Stimulated activated CD4-positive, alpha-beta T cell treated with anti-CD3 and anti-CD28 coated beads, Interleukin-4, amount 100 ng/mL, for 48 hours (primary cell): ENCODE results near the gene GNAZ.

Experiments used
- DNase-seq, 2 donors: peaks; one replicate each; pipeline ENCODE4 v3.0.0-alpha.2; 2020; ENCODE audit warnings: low read depth in 2 of 2

Gene GNAZ

DNA sequence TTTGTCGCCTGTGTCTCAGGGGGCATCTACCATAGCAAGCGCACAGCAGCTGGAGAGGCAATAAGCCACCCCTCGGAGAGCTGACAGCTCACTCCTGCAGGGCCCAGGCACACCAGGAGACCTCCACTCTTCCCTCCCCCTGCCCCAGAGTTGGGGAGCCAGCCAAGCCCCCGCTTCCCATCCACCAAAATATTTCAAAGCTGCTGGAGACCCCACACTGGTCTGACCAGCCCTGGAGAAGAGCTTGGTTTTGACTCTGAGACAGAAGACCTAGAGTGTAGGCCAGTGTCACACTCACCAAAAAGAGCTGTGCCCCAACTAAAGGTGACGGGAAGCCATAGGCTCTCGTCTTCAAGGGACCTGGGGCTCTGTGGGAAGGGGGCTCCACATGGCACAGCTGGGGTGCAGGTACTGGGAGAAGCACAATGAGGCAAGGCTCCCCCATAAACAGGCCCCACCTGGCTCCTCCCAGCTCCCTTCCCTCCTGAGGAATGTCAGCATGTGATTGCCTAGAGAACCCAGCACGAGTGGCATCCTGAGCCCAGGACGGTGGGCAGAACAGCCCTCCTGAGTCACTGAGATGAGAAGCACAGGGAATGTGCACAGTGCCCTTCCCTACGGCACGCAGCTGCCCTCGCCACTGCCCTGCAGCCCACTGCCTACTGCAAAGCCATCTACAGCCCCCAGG is 5.8 kb upstream of the GNAZ start:
- no peak for DNase-seq

DNA sequence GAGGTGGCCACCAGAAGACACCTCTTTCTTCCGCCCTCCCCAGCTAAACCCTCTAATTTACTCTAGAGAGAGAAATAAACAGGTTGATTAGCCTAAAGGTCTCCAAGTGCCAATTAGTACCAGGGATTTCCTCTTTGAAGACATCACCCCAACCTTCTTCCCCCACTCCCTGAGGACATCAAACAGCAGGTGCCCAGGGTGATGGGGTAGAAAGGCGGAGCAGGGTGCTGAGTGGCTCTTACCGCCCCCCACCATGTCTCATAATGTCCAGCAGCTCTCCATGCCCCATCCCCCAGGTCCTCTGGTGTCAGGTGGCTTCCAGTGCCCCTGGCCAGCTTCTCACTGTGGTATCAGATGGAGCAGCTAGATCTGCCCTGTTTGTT is 5.3 kb upstream of the GNAZ start:
- no peak for DNase-seq

DNA sequence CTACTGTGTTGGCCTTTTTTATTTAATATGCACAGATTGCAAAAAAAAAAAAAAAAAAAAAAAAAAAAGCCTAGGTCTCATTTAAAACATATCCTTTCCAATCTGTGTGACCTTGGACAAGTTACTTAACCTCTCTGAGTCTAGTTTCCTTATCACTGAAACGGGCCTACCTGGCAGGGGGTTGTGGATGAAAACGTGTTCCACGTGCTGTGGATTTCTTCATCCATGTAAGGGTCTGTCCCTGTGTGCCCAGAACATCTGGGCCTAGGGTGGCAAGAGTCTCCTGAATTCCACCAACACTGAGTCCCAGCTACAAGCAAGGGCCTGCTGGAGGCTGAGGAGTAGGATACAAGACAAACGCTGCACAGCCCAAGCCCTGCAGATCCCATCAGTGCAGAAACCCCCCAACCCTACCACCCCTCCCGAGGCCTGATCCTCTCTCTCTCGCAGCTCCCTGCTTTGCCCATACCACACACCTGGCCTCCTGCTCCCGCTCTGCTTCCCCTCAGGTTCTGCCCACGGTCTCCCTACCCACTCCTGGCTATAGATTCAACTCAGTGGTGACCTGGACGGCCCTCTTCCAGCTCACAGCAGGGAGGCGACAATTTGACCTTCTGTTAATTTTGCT is 4.7 kb upstream of the GNAZ start:
- DNase-seq = no peak

DNA sequence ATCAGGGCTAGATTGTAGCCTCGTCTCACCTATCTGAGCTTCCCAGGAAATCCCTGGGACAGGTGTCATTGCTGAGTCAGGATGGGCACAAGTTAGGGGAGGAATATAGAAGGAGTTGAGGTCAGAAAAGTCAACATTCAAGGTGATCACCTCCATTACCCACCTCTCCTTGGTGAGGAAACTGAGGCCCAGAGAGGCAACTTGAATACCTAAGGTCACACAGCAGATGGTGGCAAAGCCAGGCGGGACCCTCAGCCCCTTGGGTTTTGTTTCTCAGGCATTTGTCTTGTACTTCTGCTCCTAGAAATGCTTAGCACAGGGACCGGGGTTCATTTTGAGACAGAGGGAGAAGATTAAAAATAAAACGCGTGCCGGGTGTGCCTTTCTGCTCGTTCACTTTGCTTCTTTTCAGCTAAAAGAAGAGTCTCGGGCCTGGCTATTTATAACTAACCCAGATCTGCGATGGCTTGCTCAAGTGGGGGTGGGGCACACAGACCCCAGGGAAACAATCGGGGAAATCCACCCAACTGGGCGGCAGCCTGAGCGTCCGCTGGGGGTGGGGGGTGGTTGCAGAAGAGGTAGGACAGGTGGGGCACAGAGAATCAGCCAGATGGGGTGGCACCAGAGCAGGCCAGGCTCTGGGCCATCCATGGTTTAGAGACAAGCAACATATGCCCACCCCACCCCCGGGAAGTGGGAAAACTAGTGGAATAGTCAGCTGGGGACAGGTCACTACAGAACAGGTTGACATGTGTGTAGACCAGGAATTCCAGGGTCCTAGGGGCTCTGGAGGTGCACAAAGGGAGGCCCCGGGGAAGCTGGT is 3.9 kb upstream of the GNAZ start:
- DNase-seq = no peak

DNA sequence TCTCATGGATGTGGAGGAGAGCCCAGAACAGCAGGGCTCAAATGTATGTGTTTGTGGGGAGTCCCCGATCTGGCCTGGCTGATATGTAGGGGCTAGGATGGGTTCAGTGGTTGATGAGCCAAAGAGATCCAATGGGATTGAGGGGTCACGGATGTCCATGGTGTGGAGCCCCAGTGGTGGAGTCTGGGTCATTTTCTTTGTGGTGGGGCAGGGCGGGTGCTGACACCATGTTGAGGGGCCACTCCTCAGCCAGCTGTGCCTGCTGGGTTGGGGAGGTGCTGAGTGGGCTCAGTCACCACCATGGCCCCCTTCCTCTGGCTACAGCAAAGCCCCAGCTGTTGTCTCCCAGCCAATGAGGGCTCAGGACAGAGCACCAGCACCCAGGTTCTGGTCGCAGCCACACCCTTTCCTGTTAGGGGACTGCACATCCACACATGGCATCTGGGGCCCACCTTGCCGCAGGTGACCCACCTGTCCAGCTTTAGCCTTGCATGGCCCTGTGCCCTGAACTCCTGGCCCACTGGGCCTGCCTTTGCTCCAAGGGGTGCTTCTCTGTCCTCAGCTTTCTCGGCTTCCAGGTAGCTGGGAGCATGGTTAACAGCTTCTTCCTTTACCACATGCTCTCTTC is 3.2 kb upstream of the GNAZ start:
- no peak for DNase-seq

DNA sequence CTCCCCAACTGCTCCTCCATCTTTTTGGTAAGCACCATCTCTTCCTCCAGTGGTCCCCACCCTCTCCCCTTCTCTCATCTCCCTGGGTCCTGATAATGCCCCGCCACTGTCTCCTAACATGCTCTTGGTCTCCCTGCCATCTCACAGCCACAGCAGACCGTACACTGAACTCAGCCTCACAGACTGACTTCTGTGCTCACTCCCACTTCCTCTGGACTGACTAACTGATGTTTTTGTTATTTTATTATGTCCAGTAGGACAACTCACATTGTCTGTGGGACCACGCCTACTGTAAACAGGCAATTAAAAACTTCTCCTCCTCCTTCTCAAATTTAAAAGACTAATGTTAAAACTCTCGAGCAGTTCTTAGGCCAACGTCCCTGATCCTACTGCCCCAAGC is 2.6 kb upstream of the GNAZ start:
- DNase-seq = no peak

DNA sequence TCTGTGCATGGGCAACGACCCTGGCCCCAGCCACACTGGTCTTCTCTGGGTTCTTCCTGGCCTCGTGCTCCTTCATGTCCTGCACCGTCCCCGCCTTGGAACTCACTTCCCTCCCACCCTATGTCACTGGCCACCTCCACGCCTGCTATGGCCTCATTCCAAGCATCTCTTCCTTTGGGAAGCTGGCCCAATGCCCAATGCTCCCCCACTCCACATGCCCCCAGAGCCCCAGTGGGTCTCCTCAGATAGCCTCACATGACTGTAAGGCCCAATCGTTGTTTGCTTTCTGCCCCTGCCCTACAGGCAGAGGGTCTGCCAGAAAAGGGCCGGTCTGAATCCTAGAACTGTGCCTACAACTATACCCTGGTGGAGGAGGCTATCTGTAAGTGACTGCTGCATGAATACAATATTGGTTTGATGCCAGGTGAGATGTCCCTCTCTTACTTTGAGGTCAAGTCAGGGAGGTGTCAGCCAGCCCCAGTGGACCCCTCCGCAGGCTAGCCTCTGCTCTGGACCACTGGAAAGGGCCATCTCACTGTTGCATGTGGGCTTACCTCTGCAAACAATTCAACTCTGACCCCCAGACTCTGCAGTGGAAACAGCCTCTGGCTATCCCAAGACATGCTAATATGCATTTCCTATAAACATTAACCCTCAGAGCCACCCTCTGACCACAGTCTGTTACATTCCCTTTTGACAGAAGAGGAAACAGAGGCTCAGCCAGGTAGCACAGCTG is 2.1 kb upstream of the GNAZ start:
- DNase-seq = no peak

DNA sequence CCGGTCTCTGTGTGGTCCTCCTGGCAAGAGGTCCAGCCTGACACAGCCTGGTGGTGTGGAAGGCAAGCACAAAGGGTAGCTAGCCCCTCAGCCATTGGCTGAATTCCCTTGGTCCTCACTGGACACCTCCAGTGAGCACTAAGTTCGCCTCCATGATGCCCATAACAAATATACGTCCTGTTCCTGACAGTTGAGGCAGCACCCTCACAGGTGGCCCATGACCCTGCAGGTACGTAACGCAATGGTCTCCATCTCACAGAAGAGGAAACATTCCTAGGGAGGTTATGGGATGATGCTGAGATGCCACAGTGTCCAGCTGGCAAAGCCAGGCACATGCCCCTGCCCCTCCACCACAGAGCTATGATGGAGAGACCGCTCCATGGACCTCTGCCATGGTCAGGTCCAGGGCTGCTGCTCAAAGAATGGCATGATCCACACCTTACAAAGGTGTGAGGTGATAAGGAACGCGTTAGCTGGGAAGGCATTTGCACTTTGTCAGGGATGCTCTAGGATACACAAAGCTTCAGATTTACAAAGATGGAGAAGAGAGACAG is 1.4 kb upstream of the GNAZ start:
- DNase-seq = no peak

DNA sequence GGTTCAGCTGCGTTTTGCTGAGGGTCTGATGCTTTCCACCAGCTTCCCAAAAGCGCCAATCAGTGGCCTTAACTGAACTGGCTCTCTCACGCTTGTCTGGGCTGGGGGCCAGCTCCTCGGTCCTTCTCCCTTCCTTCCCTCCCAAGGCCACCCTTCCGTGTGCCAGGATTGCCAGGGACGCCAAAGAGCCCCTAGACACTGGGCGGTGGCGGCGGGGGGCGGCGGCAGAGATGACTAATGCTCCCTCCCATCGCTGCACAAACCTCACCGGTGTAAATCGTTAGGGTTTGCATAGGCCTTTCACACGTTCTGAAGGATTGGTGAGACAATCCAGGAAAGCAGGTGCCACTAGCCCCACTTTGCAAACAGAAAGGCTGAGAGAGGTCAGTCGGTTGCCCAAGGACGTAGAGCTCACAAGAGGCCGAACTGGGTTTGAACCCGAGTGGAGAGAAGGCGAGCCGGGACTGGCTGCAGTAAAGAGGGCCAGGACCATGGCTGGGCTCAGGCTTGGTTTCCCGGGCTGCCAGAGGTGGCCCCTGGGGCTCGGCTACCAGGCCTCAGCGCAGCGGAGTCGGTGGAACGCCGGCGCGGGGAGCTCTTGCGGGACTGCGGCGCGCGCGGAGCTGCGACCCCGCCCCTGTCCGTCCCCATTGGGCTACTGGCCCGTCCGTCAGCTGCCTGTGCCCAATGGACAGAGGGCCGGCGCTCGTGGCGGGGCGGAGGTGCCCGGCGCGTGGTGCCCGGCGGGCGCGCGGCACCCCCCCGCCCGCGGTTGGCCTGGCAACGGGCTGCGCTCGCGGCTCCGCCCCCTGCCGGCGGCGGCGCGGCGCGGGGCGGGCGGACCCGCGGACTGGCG is 589 bp upstream of the GNAZ start:
- peak; percentile 81 to 85 for DNase-seq

DNA sequence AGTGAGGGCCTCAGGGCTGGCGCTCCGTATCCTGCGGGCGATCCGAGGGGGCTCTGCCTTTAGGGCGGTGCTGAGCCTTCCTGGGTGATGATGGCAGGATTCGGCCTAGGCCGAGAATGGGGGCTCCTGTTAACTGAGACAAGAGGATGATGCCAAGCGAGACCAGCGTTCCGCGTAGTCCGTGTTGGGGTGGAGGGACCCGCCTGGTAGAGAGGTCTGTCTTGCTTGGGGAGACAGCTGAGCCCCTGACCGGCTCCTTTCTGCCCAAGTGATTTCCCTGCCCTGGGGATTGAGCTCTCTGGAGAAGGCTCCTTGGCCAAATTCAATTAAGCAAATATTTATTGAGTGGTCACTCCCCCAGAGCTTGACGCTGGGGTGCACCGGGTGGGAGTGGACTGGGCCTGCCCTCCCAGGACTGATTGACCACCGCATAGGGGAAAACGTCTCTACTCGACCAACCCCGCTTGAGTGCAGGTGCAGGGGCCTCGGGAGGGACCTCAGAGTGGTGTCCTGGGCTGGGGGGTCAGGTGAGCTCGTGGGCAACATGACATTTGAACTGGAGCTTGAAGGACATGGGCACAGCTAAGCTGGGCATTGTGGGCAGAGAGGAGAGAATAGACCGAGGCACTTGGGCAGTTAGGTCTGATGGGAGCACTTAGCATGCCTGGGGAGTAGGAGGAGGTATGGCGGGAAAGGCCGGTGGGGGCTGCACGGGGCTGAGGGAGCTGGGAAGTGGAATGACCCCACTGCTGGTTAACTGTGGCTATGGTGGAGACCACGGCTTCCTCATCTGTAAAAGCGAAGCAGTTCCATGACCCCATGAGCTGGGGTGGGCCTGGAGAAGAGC is 1.1 kb downstream of the GNAZ start:
- DNase-seq = no peak

DNA sequence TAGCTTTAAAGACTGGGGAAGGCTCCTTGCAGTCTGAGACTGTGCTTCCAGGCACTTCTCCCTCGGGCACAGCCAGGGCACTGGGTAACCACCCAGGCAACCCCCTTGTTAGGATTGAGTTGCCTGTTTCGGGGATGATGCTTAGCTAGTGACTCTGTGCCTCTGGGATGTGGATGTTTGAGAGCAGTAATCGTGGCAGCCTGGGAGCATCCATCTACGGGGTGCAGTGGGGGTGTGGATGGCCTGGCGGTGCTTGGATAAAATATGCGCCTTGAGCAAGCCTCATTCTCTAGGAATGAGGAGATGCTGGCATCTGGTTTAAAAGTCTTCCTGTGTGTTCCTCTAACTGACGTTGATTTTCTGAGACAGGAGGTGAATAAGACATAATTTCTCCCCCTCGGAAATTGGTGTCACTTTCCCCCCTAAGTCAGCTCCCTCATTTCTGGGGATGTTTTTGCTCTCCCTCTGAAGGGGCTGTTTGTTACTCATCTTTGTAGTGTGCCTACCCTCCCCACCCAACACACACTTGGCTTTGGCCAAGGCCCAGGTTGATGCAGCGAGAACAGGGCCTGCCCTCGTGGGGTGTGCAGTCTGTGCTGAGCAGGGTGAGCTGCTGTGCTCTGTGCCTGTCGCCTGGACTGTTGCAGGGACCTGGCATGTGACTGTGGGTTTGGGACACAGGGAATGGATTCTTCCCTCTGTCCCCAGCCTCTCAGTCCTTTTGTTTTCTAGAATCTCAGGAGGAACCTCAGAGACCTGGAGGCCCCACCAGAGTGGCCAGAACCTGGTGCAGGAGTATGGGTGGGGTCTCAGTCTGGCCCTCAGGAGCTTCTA is 2.0 kb downstream of the GNAZ start:
- no peak for DNase-seq

DNA sequence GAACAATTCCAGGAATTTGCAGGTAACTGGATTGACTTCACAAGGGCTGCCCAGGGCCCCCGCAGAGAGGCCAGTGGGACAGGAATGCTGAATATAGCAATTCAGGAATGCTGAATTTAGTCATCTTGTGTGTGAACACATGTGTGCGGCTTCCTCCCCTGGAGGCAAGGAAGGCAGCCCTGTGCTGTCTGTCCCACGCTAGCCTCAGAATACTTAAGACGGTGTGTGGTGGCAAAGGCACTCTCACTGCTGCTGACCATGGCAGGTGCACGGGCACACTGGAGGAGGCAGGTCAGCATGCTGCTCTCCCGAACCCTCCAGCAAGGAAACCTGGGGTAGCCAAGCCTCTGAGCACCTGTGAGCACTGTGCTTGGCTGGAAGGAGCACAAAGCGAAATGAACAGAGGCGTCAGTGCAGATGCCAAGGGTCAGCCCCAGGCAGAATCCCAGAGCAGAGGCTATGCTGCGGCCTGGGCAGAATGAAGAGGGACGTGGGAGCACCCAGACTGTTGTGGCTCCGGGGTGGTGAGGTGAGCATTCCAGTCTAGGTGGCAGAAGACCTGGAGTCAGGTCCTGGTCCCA is 2.7 kb downstream of the GNAZ start:
- DNase-seq = no peak

DNA sequence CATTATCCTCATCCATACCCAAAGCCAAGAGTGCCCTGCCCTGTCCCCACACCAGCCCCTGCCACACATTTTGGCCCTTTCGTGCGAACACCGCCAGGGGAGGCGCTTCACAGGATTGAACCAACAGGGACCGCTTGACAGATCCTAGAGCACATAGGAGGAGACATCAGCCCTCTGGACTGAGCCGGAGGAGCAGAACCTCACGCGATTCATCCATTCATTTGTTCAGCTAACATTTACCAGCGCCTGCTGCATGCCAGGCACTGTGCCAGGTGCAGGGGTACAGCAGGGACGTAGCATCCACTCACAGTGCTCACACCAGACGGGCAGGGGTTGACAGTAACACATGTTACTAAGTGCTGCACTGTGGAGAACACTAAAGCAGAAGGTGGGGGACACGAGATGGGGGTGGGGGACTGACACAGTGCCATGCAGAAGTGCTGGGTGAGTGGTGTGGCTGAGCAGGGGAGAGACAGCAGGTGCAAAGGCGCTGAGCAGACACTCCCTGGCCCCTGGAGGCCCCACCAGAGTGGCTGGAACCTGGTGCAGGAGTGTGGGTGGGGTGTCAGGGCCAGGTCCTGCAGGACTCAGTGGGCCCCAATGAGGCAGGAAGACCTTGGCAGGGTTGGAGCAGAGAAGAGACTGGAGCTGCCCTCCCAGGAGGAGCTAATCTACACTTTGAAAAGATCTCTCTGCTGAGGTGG is 3.4 kb downstream of the GNAZ start:
- DNase-seq = no peak

DNA sequence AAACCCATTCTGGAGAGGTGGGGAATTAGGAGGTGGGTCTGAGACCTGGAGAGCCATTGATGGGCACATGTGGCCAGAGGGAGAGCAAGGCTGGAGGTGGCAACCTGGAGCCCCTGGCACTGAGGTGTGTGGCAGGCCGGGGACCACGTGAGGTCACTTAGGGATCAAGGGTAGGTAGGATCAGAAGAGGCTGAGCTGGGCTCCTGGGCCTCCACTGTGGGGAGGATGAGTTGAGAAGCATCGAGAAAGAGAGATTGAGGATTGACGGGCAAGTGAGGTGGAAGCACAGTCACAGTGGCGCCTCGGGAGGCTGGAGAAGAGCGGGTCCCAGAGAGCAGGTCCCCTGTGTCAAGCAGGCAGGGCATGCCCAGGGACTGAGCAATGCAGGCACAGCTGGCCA is 4.1 kb downstream of the GNAZ start:
- no peak for DNase-seq

DNA sequence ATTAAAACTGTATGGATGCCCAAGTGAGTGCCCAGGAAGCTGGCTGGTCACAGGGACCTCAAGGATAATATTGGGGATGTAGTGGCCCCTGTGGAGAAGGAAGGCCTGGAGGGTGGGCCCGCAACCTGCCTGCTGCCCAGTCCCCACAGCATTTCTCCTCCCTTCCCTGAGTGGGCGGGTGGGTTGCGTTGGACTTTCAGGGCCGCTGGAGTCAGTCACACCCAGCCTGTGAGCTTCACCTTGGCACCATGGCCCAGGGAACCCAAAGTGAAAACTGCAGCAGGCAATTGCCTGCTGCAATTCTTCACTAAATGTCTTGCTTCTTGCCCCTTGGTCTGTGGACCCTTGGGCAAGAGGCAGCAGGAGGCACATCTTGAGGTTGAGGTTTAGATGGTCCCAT is 4.7 kb downstream of the GNAZ start:
- DNase-seq = no peak

DNA sequence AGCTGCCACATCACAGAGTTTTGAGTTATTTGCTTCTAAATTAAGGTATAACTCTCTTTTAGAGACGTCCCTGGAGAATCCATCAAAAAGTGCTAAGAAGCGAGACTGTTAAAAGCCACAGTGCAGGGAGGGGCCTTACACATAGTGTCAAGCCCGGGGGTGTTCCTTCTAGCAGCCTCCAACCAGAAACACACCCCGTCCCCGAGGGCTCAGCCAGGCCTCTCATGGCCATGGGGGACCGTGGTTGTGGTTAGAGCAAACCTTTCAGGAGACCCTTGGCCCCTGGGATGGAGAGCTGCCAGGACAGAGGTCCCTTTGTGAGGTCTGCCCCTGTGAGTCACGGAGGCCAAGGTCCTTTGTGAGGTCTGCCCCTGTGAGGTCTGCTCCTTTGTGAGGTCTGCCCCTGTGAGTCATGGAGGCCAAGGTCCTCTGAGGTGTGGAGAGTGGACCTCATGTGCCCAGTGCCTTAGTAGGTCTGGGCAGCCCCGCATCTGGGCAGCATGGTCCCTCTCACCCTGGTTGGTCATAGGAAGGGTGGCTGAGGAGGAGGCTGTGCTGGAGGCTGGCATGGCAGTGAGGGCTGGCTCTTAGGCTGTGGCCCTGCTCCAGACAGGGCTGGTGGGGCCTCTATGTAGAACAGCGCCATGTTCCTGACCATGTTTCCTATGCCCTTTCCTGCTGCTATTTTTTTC is 5.4 kb downstream of the GNAZ start:
- DNase-seq = no peak

DNA sequence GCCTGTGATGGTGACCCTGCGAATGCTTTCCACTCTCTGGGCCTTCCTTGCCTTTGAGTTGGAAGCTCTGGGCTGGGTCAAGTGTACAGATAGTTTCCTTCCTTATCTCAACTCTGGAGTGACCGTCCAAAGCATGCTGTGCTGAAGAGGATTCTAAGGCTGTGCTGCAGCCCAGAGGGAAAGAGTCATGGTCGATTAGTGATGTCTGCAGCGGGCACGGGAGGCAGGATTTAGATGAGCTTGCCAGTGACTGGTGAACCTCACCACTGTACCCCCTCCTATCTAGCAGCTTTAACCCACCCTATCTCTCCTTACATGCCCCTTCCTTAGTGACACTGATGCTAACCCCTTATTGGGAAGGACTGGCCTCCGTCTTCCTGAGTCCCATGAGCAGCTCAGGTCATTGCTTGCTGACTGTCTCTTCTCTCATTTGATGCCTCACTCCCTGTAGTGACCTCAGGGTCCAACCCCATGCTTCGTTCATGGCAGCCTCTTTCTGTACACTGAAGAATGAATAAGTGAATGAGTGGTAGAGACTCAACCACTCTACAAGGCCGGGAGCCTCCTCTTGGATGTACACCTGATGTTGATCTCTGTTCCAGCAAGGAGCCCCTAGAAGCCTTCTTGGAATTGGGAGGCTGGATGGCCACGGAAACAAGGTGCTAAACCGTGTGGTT is 6.7 kb downstream of the GNAZ start:
- no peak for DNase-seq
